Effector memory CD8-positive, alpha-beta T cell (primary cell): Measurements from ENCODE around the gene ACSL3.
"Not testable (repeated sequence)": the region's sequence is repeated elsewhere in the genome, so short reads cannot be mapped to it uniquely, and the experiment has no call there.

Source experiments
- ATAC-seq: fragments of 150-1000 bp; cut with Tn5 transposase; replicated peaks from 2 replicates; pipeline ENCODE4 v1.10.0; 2021; ENCODE audit warnings: mild to moderate bottlenecking, moderate library complexity
- DNase-seq, 3 experiments: peaks; one replicate each; pipeline ENCODE4 v3.0.0; 2021
- H3K27ac Mint-ChIP-seq, 2 donors: one replicate each; pipeline ENCODE4 v1.8.0; 2022; ENCODE audit warnings: mild to moderate bottlenecking in 2 of 2, mixed read lengths in 2 of 2, moderate library complexity in 2 of 2
- H3K27me3 Mint-ChIP-seq, 2 donors: one replicate each; pipeline ENCODE4 v1.8.0; 2022; ENCODE audit warnings: mixed read lengths in 2 of 2
- H3K36me3 Mint-ChIP-seq: one replicate; pipeline ENCODE4 v1.8.0; 2022; ENCODE audit warnings: mild to moderate bottlenecking, moderate library complexity, mixed read lengths; ENCODE audit not compliant: insufficient read depth
- H3K4me1 Mint-ChIP-seq, 2 donors: one replicate each; pipeline ENCODE4 v1.8.0; 2022; ENCODE audit warnings: low read depth in 2 of 2, mixed read lengths in 2 of 2
- H3K4me3 Mint-ChIP-seq, 2 donors: one replicate each; pipeline ENCODE4 v1.8.0; 2022; ENCODE audit warnings: mild to moderate bottlenecking in 2 of 2, mixed read lengths in 2 of 2, moderate library complexity in 2 of 2
- H3K9me3 Mint-ChIP-seq, 2 donors: one replicate each; pipeline ENCODE4 v1.8.0; 2022; ENCODE audit warnings: mixed read lengths in 2 of 2

The ACSL3 gene

DNA sequence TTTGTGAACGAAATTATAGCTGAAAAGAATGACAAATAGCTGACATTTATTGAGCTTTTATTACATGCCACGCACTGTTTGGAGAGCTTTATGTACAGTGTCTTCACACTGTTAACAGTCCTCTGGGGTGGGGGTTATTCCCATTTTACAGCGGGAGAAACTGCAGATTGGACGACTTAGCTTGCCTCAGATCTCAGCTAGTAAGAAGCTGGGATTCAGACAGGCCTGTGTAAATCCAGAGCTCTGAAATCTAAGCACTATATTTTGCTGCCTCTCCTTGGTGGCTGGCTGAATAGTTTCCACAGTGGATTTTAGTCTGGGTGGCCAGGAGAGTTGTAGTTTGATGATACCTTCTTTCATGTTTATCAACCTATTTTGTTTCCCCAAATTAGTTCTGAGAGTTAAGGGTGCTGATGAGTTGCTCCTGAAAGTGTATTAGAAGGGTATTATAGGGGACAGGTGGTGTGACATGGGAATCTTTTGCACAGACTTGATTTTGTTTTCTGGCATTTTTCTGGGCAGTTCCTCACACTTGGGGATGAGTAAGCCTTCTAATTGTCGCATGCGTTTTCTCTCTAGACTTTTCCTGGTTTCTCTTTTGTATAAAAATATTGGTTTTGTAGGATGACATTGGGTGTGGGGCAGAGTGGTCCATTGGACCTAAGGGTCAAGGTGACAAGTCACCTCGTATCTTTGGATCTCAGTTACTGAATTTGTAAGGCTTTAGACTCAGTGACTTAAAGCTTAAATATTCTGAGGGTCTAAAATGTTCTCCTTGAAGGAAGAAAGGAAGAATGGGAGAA is 1.5 kb downstream of the ACSL3 start:
- H3K27ac Mint-ChIP-seq = peak overlapping the region in 1 of 2 donors; percentile 92
- ATAC-seq (no peak), DNase-seq (no peak)
- H3K9me3 Mint-ChIP-seq = no peaks in the 10 kb centered on the region
- peaks cover 3% of the 10 kb centered on the region for H3K36me3 Mint-ChIP-seq
- peaks cover 0 to under 1% of the 10 kb centered on the region in 2 donors for H3K27me3 Mint-ChIP-seq
- H3K4me3 Mint-ChIP-seq = no peak overlapping the region
- H3K4me1 Mint-ChIP-seq = peaks cover 8 to 10% of the 10 kb centered on the region in 2 donors

- Mint-ChIP-seq H3K4me1 (peaks cover 8 to 10% of the 10 kb centered on the region in 2 donors), H3K9me3 (no peaks in the 10 kb centered on the region), H3K4me3 (no peak overlapping the region), H3K27me3 (no peaks in the 10 kb centered on the region), H3K36me3 (peaks cover 3% of the 10 kb centered on the region), H3K27ac (no peak overlapping the region)
- no peak for ATAC-seq
- no peak for DNase-seq
These were observed 2.2 kb downstream of the ACSL3 start for GRCh38 chr2:222862909-222863544.

GRCh38 chr2:222864296-222864695 is 3.5 kb downstream of the ACSL3 start:
- no peak for ATAC-seq
- H3K4me3 Mint-ChIP-seq = no peak overlapping the region

GRCh38 chr2:222865301-222865700 is 4.5 kb downstream of the ACSL3 start:
- Mint-ChIP-seq H3K4me1 (peaks cover 8 to 10% of the 10 kb centered on the region in 2 donors), H3K9me3 (no peaks in the 10 kb centered on the region), H3K36me3 (peaks cover 3% of the 10 kb centered on the region), H3K4me3 (no peak overlapping the region), H3K27me3 (no peaks in the 10 kb centered on the region), H3K27ac (no peak overlapping the region)
- DNase-seq = no peak
- no peak for ATAC-seq

More at GRCh38 chr2:222864296-222864695, 3.5 kb downstream of the ACSL3 start:
- Mint-ChIP-seq H3K27ac (no peak overlapping the region), H3K9me3 (no peaks in the 10 kb centered on the region), H3K27me3 (no peaks in the 10 kb centered on the region), H3K36me3 (peaks cover 3% of the 10 kb centered on the region), H3K4me1 (peaks cover 8 to 10% of the 10 kb centered on the region in 2 donors)
- DNase-seq = no peak

GRCh38 chr2:222866358-222866960 is 5.6 kb downstream of the ACSL3 start:
- Mint-ChIP-seq H3K36me3 (no peaks in the 10 kb centered on the region), H3K4me3 (no peak overlapping the region), H3K9me3 (no peaks in the 10 kb centered on the region), H3K27me3 (no peaks in the 10 kb centered on the region), H3K4me1 (peaks cover 8 to 10% of the 10 kb centered on the region in 2 donors), H3K27ac (no peak overlapping the region)
- DNase-seq (no peak), ATAC-seq (no peak)

DNA sequence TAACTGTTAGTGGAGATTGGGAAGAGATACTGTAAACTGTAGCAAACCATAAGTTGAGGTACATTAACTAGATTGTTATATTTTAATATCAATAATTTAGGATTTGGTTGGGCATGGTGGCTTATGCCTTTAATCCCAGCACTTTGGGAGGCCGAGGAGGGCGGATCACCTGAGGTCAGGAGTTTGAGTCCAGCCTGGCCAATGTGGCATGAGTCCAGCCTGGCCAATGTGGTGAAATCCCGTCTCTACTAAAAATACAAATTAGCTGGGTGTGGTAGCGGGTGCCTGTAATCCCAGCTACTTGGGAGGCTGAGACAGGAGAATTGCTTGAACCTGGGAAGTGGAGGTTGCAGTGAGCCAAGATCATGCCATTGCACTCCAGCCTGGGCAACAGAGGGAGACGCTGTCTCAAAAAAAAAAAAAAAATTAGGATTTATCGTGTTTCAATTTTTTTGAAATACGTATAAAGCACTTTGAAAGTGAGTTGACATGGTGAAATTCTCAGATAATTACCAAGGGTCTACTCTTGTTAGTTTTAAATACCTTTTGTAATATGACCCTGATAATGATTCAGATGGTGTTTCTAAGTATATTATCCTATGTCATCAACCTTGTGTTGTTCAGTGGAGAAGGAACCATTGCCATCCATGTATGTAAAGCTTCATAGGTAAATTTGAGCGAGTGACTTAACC is 7.9 kb downstream of the ACSL3 start:
- H3K27me3 Mint-ChIP-seq, H3K27ac Mint-ChIP-seq, H3K9me3 Mint-ChIP-seq, ATAC-seq, H3K36me3 Mint-ChIP-seq, H3K4me3 Mint-ChIP-seq, DNase-seq: not testable (repeated sequence)
- H3K4me1 Mint-ChIP-seq = peaks cover 4 to 16% of the 10 kb centered on the region in 2 donors

DNA sequence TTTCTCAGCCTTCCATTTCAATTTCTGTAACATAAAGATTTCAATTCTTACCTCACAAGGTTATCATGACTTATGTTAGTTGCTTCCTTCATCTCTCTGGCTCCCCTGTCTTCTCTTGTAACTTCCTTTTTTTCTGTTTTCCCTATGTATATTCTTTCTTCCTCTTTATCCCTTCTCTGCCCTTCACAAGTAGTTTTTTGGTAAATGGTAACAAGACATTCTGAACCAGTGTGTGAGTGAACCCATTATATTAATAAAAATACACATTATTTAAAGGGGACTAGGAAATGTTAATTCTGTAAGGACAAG is 8.4 kb downstream of the ACSL3 start:
- DNase-seq = no peak
- Mint-ChIP-seq H3K27me3 (no peaks in the 10 kb centered on the region), H3K9me3 (no peaks in the 10 kb centered on the region), H3K4me1 (peaks cover 4 to 16% of the 10 kb centered on the region in 2 donors), H3K27ac (no peak overlapping the region), H3K4me3 (no peak overlapping the region), H3K36me3 (no peaks in the 10 kb centered on the region)
- ATAC-seq = no peak

- DNase-seq = no peak
- H3K36me3 Mint-ChIP-seq = no peaks in the 10 kb centered on the region
- no peak overlapping the region for H3K27ac Mint-ChIP-seq
- H3K4me1 Mint-ChIP-seq = peaks cover 4 to 16% of the 10 kb centered on the region in 2 donors
- ATAC-seq = no peak
- no peak overlapping the region for H3K4me3 Mint-ChIP-seq
- no peaks in the 10 kb centered on the region for H3K9me3 Mint-ChIP-seq
- H3K27me3 Mint-ChIP-seq = no peaks in the 10 kb centered on the region
These were observed 10.5 kb downstream of the ACSL3 start for GRCh38 chr2:222871291-222871690.

- H3K27me3 Mint-ChIP-seq = no peaks in the 10 kb centered on the region
- no peaks in the 10 kb centered on the region for H3K36me3 Mint-ChIP-seq
- H3K27ac Mint-ChIP-seq = no peak overlapping the region
- peaks cover 12 to 21% of the 10 kb centered on the region in 2 donors for H3K4me1 Mint-ChIP-seq
- H3K4me3 Mint-ChIP-seq = no peak overlapping the region
- ATAC-seq = no peak
- no peaks in the 10 kb centered on the region for H3K9me3 Mint-ChIP-seq
- DNase-seq = no peak
These were observed 11.7 kb downstream of the ACSL3 start for GRCh38 chr2:222872551-222872950.

- H3K4me1 Mint-ChIP-seq = peaks cover 22 to 38% of the 10 kb centered on the region in 2 donors
- peaks cover 3% of the 10 kb centered on the region for H3K36me3 Mint-ChIP-seq
- no peaks in the 10 kb centered on the region for H3K27me3 Mint-ChIP-seq
- DNase-seq = no peak
- no peak for ATAC-seq
- H3K4me3 Mint-ChIP-seq = no peak overlapping the region
- no peak overlapping the region for H3K27ac Mint-ChIP-seq
- H3K9me3 Mint-ChIP-seq = no peaks in the 10 kb centered on the region
These were observed 14.6 kb downstream of the ACSL3 start for GRCh38 chr2:222875482-222875881.

GRCh38 chr2:222876947-222877346 is 16.1 kb downstream of the ACSL3 start:
- no peaks in the 10 kb centered on the region for H3K27me3 Mint-ChIP-seq
- H3K36me3 Mint-ChIP-seq = peaks cover 10% of the 10 kb centered on the region
- peaks cover 23 to 38% of the 10 kb centered on the region in 2 donors for H3K4me1 Mint-ChIP-seq
- no peak overlapping the region for H3K4me3 Mint-ChIP-seq
- ATAC-seq (no peak), DNase-seq (no peak)
- no peaks in the 10 kb centered on the region for H3K9me3 Mint-ChIP-seq
- H3K27ac Mint-ChIP-seq = no peak overlapping the region

DNA sequence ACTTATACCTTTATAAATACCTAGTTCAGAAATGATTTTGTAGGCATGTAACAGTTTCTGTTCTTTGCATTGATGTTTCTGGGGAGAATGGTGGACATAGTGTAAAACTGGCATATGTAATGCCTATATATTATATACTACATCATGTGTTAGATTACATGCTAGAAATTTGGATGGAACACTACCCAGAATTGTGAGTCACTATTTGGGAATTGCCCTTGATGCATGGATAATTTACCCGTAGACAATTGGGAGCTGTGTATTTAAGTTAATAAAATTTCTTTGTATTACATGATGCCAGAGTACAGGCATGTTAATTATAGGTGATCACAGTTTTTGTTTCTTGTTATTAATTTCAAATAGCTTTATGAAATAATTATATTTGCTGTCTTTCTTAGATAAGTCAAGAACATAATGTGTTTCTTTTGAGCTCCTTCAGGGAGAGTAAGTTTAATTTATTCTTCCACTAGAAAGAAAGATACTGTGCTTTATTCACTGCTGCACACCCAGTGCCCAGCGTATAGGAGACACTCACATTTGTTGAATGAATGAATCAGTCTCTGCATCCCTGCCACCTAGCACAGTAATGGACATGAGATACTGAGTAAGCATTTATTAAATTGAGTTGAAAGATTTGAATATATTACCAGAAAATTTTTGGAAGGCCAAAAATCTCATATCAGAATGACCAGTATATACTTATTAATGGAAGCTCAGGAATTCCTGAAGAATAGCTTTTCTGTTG is 16.9 kb downstream of the ACSL3 start:
- Mint-ChIP-seq H3K27ac (no peak overlapping the region), H3K4me1 (peaks cover 24 to 35% of the 10 kb centered on the region in 2 donors), H3K36me3 (peaks cover 10% of the 10 kb centered on the region), H3K9me3 (no peaks in the 10 kb centered on the region), H3K4me3 (no peak overlapping the region), H3K27me3 (no peaks in the 10 kb centered on the region)
- ATAC-seq (no peak), DNase-seq (no peak)

- ATAC-seq (no peak), DNase-seq (no peak)
- no peaks in the 10 kb centered on the region for H3K27me3 Mint-ChIP-seq
- H3K4me1 Mint-ChIP-seq = peaks cover 26 to 40% of the 10 kb centered on the region in 2 donors
- peaks cover 10% of the 10 kb centered on the region for H3K36me3 Mint-ChIP-seq
- H3K27ac Mint-ChIP-seq = no peak overlapping the region
- no peaks in the 10 kb centered on the region for H3K9me3 Mint-ChIP-seq
- H3K4me3 Mint-ChIP-seq = no peak overlapping the region
These were observed 17.6 kb downstream of the ACSL3 start for GRCh38 chr2:222878301-222878876.
